PC-9 (cell line): ENCODE measurements around the gene RORC. TPM values are rescaled to one million over a fixed set of nuclear protein-coding genes. Genes with fewer than 3 reads are reported as not detected.

Source experiments
- BruUV-seq: library from RNA; stranded (reverse); fragments of 400-500 nt; replicated peaks from 2 replicates; lab custom pipeline; 2021; lab: Mats Ljungman, UMichigan
- CTCF ChIA-PET: fragments of 300-600 bp; sonication (Branson Sonifier 250); formaldehyde crosslinking; loops from one replicate; lab custom pipeline; 2022; ENCODE audit warnings: antibody characterized with exemption; lab: Charles Lee
- POLR2A ChIA-PET: fragments of 300-600 bp; sonication (Branson Sonifier 250); formaldehyde crosslinking; loops from one replicate; lab custom pipeline; 2022; ENCODE audit warnings: antibody characterized with exemption; ENCODE audit not compliant: unreplicated experiment; lab: Charles Lee
- DNase-seq, 2 experiments: peaks; one replicate each; pipeline versions ENCODE4 v3.0.0 to v3.0.0-alpha.2; 2015 to 2022; ENCODE audit warnings: mixed read lengths in 1 of 2
- H2AFZ ChIP-seq: fragments of 200-600 bp; sonication (generic); 2 replicates; pipeline ENCODE4 v1.8.1; 2017; ENCODE audit warnings: antibody characterized with exemption
- H3F3A ChIP-seq: fragments of 200-600 bp; sonication (generic); 2 replicates; pipeline ENCODE4 v1.8.1; 2017; ENCODE audit warnings: antibody characterized with exemption, mild to moderate bottlenecking, low read depth; ENCODE audit not compliant: insufficient read depth
- H3K27ac ChIP-seq: fragments of 200-600 bp; sonication (generic); 2 replicates; pipeline ENCODE4 v1.6.1; 2016; ENCODE audit warnings: mixed run types
- H3K27me3 ChIP-seq: fragments of 200-600 bp; sonication (generic); 2 replicates; pipeline ENCODE4 v1.6.1; 2016; ENCODE audit warnings: low read depth, mixed run types; ENCODE audit not compliant: insufficient read depth
- H3K36me3 ChIP-seq: fragments of 200-600 bp; sonication (generic); 2 replicates; pipeline ENCODE4 v1.6.1; 2016; ENCODE audit warnings: low read depth, mixed run types
- H3K4me1 ChIP-seq: fragments of 200-600 bp; sonication (generic); replicated peaks from 2 replicates; pipeline ENCODE4 v1.6.1; 2016; ENCODE audit warnings: mixed run types; ENCODE audit not compliant: insufficient read depth
- H3K4me2 ChIP-seq: fragments of 200-600 bp; sonication (generic); 2 replicates; pipeline ENCODE4 v1.6.1; 2017; ENCODE audit warnings: mixed run types
- H3K4me3 ChIP-seq: fragments of 200-600 bp; sonication (generic); 2 replicates; pipeline ENCODE4 v1.6.1; 2016; ENCODE audit warnings: mixed run types
- H3K79me2 ChIP-seq: fragments of 200-600 bp; sonication (generic); 2 replicates; pipeline ENCODE4 v1.6.1; 2017; ENCODE audit warnings: low read depth, mixed run types
- H3K9me2 ChIP-seq: fragments of 200-600 bp; sonication (generic); 2 replicates; pipeline ENCODE4 v1.8.1; 2017; ENCODE audit warnings: mild to moderate bottlenecking; ENCODE audit not compliant: insufficient read depth
- H3K9me3 ChIP-seq: fragments of 200-600 bp; sonication (generic); 2 replicates; pipeline ENCODE4 v1.8.1; 2016; ENCODE audit warnings: low read depth; ENCODE audit not compliant: insufficient read depth
- H4K20me1 ChIP-seq: fragments of 200-600 bp; sonication (generic); 2 replicates; pipeline ENCODE4 v1.8.1; 2017; ENCODE audit not compliant: insufficient read depth
- CTCF ChIP-seq: fragments of 200-600 bp; sonication (generic); conservative IDR thresholded peaks from 2 replicates; pipeline ENCODE4 v1.6.1; 2017; ENCODE audit warnings: mixed run types, antibody characterized with exemption, mild to moderate bottlenecking, moderate library complexity
- EZH2 ChIP-seq: fragments of 200-600 bp; sonication (generic); IDR thresholded peaks from 2 replicates; pipeline ENCODE4 v1.8.0; 2017; ENCODE audit warnings: antibody characterized with exemption, low read depth
- intact Hi-C: fragments of 100-400 bp; cut with micrococcal nuclease; formaldehyde crosslinking; loops from one replicate; pipeline ENCODE4 v1.10.0; 2022; ENCODE audit not compliant: unreplicated experiment
- total RNA-seq: library from RNA; stranded (reverse); gene quantifications from 2 replicates; pipeline ENCODE4 v1.2.3, GENCODE V29; 2021

Gene RORC
- total RNA-seq, 1 experiment from 2014 or later: 0.35 TPM

- Histone ChIP-seq H2AFZ (no peak overlapping the region), H3K79me2 (no peaks in the 10 kb centered on the region), H3K9me2 (no peaks in the 10 kb centered on the region), H3K27ac (no peak overlapping the region), H3K4me2 (peak overlapping the region; percentile 54), H3K4me1 (peaks cover 25% of the 10 kb centered on the region), H3K9me3 (no peaks in the 10 kb centered on the region), H4K20me1 (no peaks in the 10 kb centered on the region), H3F3A (0 out of 2 replicates have a peak, but pooled peaks cover 6% of the 10 kb centered on the region), H3K36me3 (no peaks in the 10 kb centered on the region), H3K27me3 (no peaks in the 10 kb centered on the region), H3K4me3 (no peak overlapping the region)
- CTCF ChIA-PET: interaction anchor here (0.6 kb wide), 1 partner anchor 277 kb away, joined by 3 read pairs; no protein-coding TSS in a partner anchor
- TF ChIP-seq EZH2 (no peak), CTCF (no peak)
- DNase-seq: no peak
- POLR2A ChIA-PET: interaction anchor here (0.5 to 0.6 kb wide), 2 partner anchors 180 to 271 kb away, joined by 3 to 6 read pairs; no protein-coding TSS in a partner anchor
- BruUV-seq: no TSS peak
- intact Hi-C loops: no loop called here
These were observed 10.7 kb downstream of the RORC start for GRCh38 chr1:151820940-151821339.

GRCh38 chr1:151819976-151820623 is 11.5 kb downstream of the RORC start:
- no peak overlapping the region for H2AFZ ChIP-seq
- no peaks in the 10 kb centered on the region for H3K79me2 ChIP-seq
- no peaks in the 10 kb centered on the region for H4K20me1 ChIP-seq
- ChIA-PET CTCF (no interaction called here), POLR2A (interaction anchor here (0.5 to 0.6 kb wide), 2 partner anchors 12 to 181 kb away, joined by 3 to 6 read pairs; no protein-coding TSS in a partner anchor)
- H3K9me3 ChIP-seq: no peaks in the 10 kb centered on the region
- H3F3A ChIP-seq: 0 out of 2 replicates have a peak, but pooled peaks cover 6% of the 10 kb centered on the region
- TF ChIP-seq EZH2 (no peak), CTCF (no peak)
- peak overlapping the region; percentile 54 for H3K4me2 ChIP-seq
- peaks cover 20% of the 10 kb centered on the region for H3K4me1 ChIP-seq
- H3K4me3 ChIP-seq: no peak overlapping the region
- no peaks in the 10 kb centered on the region for H3K36me3 ChIP-seq
- DNase-seq: peak in 1 of 2 experiments; percentile 57
- H3K9me2 ChIP-seq: no peaks in the 10 kb centered on the region
- no peak overlapping the region for H3K27ac ChIP-seq
- intact Hi-C loops: no loop called here
- no TSS peak for BruUV-seq
- no peaks in the 10 kb centered on the region for H3K27me3 ChIP-seq

DNA sequence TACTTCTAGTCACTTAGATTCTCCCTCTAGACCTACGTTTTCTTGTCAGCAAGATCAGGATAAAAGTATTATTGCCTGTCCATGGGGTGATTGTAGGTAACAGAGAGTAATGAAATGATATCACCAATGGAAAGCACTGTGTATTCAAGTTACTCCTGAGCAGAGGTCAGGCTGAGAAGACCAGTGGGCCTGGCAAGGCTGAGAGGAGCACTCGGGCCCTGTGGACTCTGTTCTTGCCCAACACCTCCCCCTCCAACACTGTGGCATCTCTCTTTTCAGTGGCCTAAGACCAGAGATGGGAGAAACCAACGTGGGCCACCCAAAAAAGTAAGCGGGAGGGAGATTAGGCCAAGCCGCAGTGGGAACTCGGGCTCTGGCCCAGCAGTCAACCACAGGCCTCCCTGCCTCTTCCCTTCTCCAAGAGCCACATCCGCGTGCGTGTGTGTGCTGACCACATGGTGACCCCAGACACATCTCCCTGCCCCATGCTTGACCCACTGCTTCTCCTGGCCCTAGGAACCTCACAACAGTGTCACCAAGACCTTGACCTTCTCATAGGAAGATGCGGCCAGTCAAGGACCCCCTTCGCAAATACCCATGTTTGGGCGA is 12.3 kb downstream of the RORC start:
- Histone ChIP-seq H3K4me3 (no peak overlapping the region), H3K27ac (no peak overlapping the region), H3K9me3 (no peaks in the 10 kb centered on the region), H3K9me2 (no peaks in the 10 kb centered on the region), H3F3A (0 out of 2 replicates have a peak, but pooled peaks cover 6% of the 10 kb centered on the region), H4K20me1 (no peaks in the 10 kb centered on the region), H3K36me3 (no peaks in the 10 kb centered on the region), H3K4me1 (peaks cover 20% of the 10 kb centered on the region), H3K27me3 (no peaks in the 10 kb centered on the region), H2AFZ (no peak overlapping the region), H3K4me2 (no peak overlapping the region), H3K79me2 (no peaks in the 10 kb centered on the region)
- TF ChIP-seq CTCF (no peak), EZH2 (no peak)
- intact Hi-C loops: no loop called here
- peak in 1 of 2 experiments; percentile 22 for DNase-seq
- CTCF ChIA-PET: no interaction called here
- POLR2A ChIA-PET: no interaction called here
- BruUV-seq: no TSS peak
